K562 (cell line): ENCODE measurements around the gene TP53BP2. TPM values are rescaled to one million over a fixed set of nuclear protein-coding genes. Genes with fewer than 3 reads are reported as not detected.
A peak's percentile ranks its signal among the peaks of the same experiment; 100 is the strongest.

Experiments
- ATAC-seq: fragments of 200-7000 bp; cut with Tn5 transposase; 3 replicates; pipeline ENCODE4 v1.9.1; 2020; ENCODE audit warnings: moderate library complexity
- BruUV-seq: library from RNA; stranded (reverse); fragments of 400-500 nt; replicated peaks from 2 replicates; lab custom pipeline; 2021; lab: Mats Ljungman, UMichigan
- CTCF ChIA-PET: fragments of 300-600 bp; formaldehyde crosslinking; extraction: SDS; loops from one replicate; lab custom pipeline; 2021; ENCODE audit warnings: low intra/inter-chr PET ratio; lab: Yijun Ruan, JAX
- POLR2A ChIA-PET: fragments of 300-600, 350-650 bp; sonication (Branson Sonifier 250); formaldehyde crosslinking; extraction: SDS; loops from one replicate; lab custom pipeline; 2021; ENCODE audit warnings: antibody characterized with exemption, inconsistent platforms; lab: Yijun Ruan, JAX
- DNase-seq, 4 experiments: peaks; one replicate each; pipeline versions ENCODE4 v3.0.0 to v3.0.0-alpha.2; 2011 to 2018; ENCODE audit warnings: low spot score in 3 of 4, mixed read lengths in 3 of 4; ENCODE audit errors: extremely low read depth in 1 of 4
- FAIRE-seq: peaks from 2 replicates; lab custom pipeline; 2011; peaks lifted over from hg19 to GRCh38; lab: Jason Lieb, UNC
- H2AFZ ChIP-seq: 2 replicates; pipeline ENCODE4 v1.6.0; 2011; ENCODE audit warnings: low read depth, low read length, control low read depth, inconsistent platforms
- H3K27ac ChIP-seq: fragments of 200-600 bp; 3 replicates; pipeline ENCODE4 v1.8.0; 2011; ENCODE audit warnings: low read depth, mild to moderate bottlenecking, control low read depth, inconsistent platforms, low read length, moderate library complexity, mixed read lengths; ENCODE audit errors: extremely low read depth
- H3K27me3 ChIP-seq, 2 experiments: fragments of 300-600 bp in 1 of 2; 2 replicates in 1 of 2; 3 replicates in 1 of 2; pipeline versions ENCODE4 v1.6.0 to v1.8.0; 2011; ENCODE audit warnings: inconsistent platforms in 2 of 2, low read length in 2 of 2, mild to moderate bottlenecking in 1 of 2, mixed read lengths in 1 of 2, moderate library complexity in 1 of 2; ENCODE audit not compliant: control insufficient read depth in 2 of 2, insufficient read depth in 2 of 2
- H3K36me3 ChIP-seq: fragments of 300-600 bp; 3 replicates; pipeline ENCODE4 v1.8.0; 2011; ENCODE audit warnings: mild to moderate bottlenecking, low read length, inconsistent platforms; ENCODE audit not compliant: control insufficient read depth, insufficient read depth
- H3K4me1 ChIP-seq, 2 experiments: fragments of 200-600 bp in 1 of 2; replicated peaks in 1 of 2; 2 replicates in 1 of 2; 3 replicates in 1 of 2; pipeline versions ENCODE4 v1.5.1 to v1.8.0; 2011; ENCODE audit warnings: inconsistent platforms in 2 of 2, low read length in 2 of 2, mild to moderate bottlenecking in 1 of 2, mixed read lengths in 1 of 2, moderate library complexity in 1 of 2; ENCODE audit not compliant: control insufficient read depth in 2 of 2, insufficient read depth in 2 of 2
- H3K4me2 ChIP-seq: 2 replicates; pipeline ENCODE4 v1.6.1; 2011; ENCODE audit warnings: low read length, control low read depth, inconsistent platforms, mixed read lengths; ENCODE audit not compliant: insufficient read depth
- H3K4me3 ChIP-seq: fragments of 200-600 bp; sonication (generic), shearing (Covaris generic); 2 replicates; pipeline ENCODE4 v1.5.1; 2016; ENCODE audit warnings: control low read depth, inconsistent platforms
- H3K79me2 ChIP-seq: fragments of 200-600 bp; 3 replicates; pipeline ENCODE4 v1.8.0; 2011; ENCODE audit warnings: low read length, inconsistent platforms; ENCODE audit not compliant: control insufficient read depth, insufficient read depth
- H3K9ac ChIP-seq, 2 experiments: 2 replicates each; pipeline versions ENCODE4 v1.6.0 to v1.6.1; 2011; ENCODE audit warnings: low read depth in 2 of 2, low read length in 2 of 2, control low read depth in 1 of 2, inconsistent platforms in 1 of 2, mild to moderate bottlenecking in 1 of 2, mixed read lengths in 1 of 2; ENCODE audit not compliant: insufficient read depth in 1 of 2
- H3K9me1 ChIP-seq: one replicate; pipeline ENCODE4 v1.6.0; 2011; ENCODE audit warnings: inconsistent platforms, mild to moderate bottlenecking, low read length, moderate library complexity; ENCODE audit not compliant: control insufficient read depth, insufficient read depth
- H3K9me3 ChIP-seq: replicated peaks from 2 replicates; pipeline ENCODE4 v1.5.1; 2011; ENCODE audit warnings: low read depth, low read length, inconsistent platforms; ENCODE audit not compliant: control insufficient read depth, insufficient read depth
- H4K20me1 ChIP-seq: replicated peaks from 2 replicates; pipeline ENCODE4 v1.6.1; 2011; ENCODE audit warnings: low read length, inconsistent platforms, mixed read lengths; ENCODE audit not compliant: control insufficient read depth, insufficient read depth
- CHD1 ChIP-seq: fragments of 200-600 bp; sonication (generic); IDR thresholded peaks from one replicate; pipeline ENCODE4 v1.6.1; 2012; ENCODE audit warnings: mild to moderate bottlenecking, moderate library complexity, low read length, inconsistent platforms
- ELF2 ChIP-seq: fragments of 250-450 bp; sonication (Bioruptor Pico); IDR thresholded peaks from 2 replicates; pipeline ENCODE4 v1.5.0; 2021; ENCODE audit warnings: mild to moderate bottlenecking
- ETS2 ChIP-seq: IDR thresholded peaks from 2 replicates; pipeline ENCODE4 v1.6.1; 2016; ENCODE audit warnings: borderline replicate concordance, missing genetic modification characterization, mild to moderate bottlenecking, moderate library complexity, missing compliant biosample characterization; ENCODE audit not compliant: poor library complexity, severe bottlenecking
- POLR2A ChIP-seq: fragments of 450-650 bp; conservative IDR thresholded peaks from 2 replicates; pipeline ENCODE4 v1.6.1; 2016
- POLR3A ChIP-seq: IDR thresholded peaks from 2 replicates; pipeline ENCODE4 v1.6.1; 2011; ENCODE audit warnings: borderline replicate concordance, mild to moderate bottlenecking, moderate library complexity; ENCODE audit not compliant: insufficient read length, insufficient read depth; ENCODE audit errors: extremely low read depth
- PTRF ChIP-seq: fragments of 450-650 bp; IDR thresholded peaks from 2 replicates; pipeline ENCODE4 v1.6.1; 2016; ENCODE audit warnings: mild to moderate bottlenecking, missing genetic modification characterization, missing compliant biosample characterization
- SETDB1 ChIP-seq: IDR thresholded peaks from one replicate; pipeline ENCODE4 v1.6.1; 2012; ENCODE audit warnings: low read length, control low read depth, inconsistent platforms
- SUPT5H ChIP-seq: fragments of 450-650 bp; IDR thresholded peaks from 2 replicates; pipeline ENCODE4 v1.6.1; 2016
- TCF7L2 ChIP-seq: fragments of 150-350 bp; IDR thresholded peaks from 2 replicates; pipeline ENCODE4 v1.6.1; 2016; ENCODE audit warnings: low read depth, mild to moderate bottlenecking, low read length, moderate library complexity
- TFAP4 ChIP-seq: sonication (generic); formaldehyde crosslinking; IDR thresholded peaks from 2 replicates; pipeline ENCODE4 v1.8.0; 2022; ENCODE audit warnings: missing genetic modification reagents, mild to moderate bottlenecking, moderate library complexity, borderline replicate concordance
- ZBTB2 ChIP-seq: fragments of 450-650 bp; IDR thresholded peaks from 2 replicates; pipeline ENCODE4 v1.6.1; 2016; ENCODE audit warnings: antibody characterized with exemption
- ZNF707 ChIP-seq: fragments of 250-450 bp; sonication (Bioruptor Pico); conservative IDR thresholded peaks from 2 replicates; pipeline ENCODE4 v1.8.0; 2022; ENCODE audit warnings: inconsistent platforms, mild to moderate bottlenecking, moderate library complexity
- ZNF766 ChIP-seq: fragments of 200-800 bp; sonication (Bioruptor generic); conservative IDR thresholded peaks from 2 replicates; pipeline ENCODE4 v1.6.1; 2016; ENCODE audit warnings: missing genetic modification characterization, missing compliant biosample characterization
- WGBS: fragments of 100-300 bp; shearing (Covaris generic); methylation state at CpG from one replicate; pipeline ENCODE4 v1.1.6; 2016; ENCODE audit warnings: low coverage, mixed read lengths; ENCODE audit not compliant: insufficient coverage; ENCODE audit errors: missing lambda C conversion rate; 5-methylcytosine and 5-hydroxymethylcytosine counted together
- in situ Hi-C: fragments of 300-500 bp; cut with MboI; formaldehyde crosslinking; loops from 4 replicates; pipeline ENCODE4 v1.15.0; 2018; ENCODE audit warnings: inconsistent platforms, mixed read lengths
- intact Hi-C: fragments of 100-400 bp; cut with micrococcal nuclease; formaldehyde crosslinking; loops from 2 replicates; pipeline ENCODE4 v1.14.2; 2022
- polyA plus RNA-seq, 8 experiments: library from polyadenylated mRNA; depleted of rRNA in 4 of 8; stranded (reverse) in 5 of 8; unstranded in 3 of 8; fragments of >200 nt; fragmentation: Nextera tagmentation in 2 of 8; fragmentation: Illumina TruSeq in 1 of 8; extraction: Ambion mirVana in 2 of 8; extraction: Trizol in 1 of 8; gene quantifications; 2 replicates each; pipeline versions ENCODE4 v1.2.1 to v1.2.3, GENCODE V29; 2011 to 2014; ENCODE audit warnings: inconsistent platforms in 1 of 8, missing spikeins in 1 of 8
- total RNA-seq, 7 experiments: library from RNA; depleted of rRNA in 6 of 7; stranded (reverse); fragments of >200 nt in 6 of 7; fragmentation: Illumina TruSeq in 2 of 7; extraction: Trizol in 2 of 7; gene quantifications; 2 replicates each; pipeline versions ENCODE4 v1.2.1 to v1.2.3, GENCODE V29; 2011 to 2021; ENCODE audit warnings: low replicate concordance in 1 of 7
- TF ChIP-seq, protein P1 (sequence below): sonication (generic); formaldehyde crosslinking; IDR thresholded peaks from 2 replicates; pipeline ENCODE4 v1.8.1; 2023; ENCODE audit warnings: missing genetic modification reagents, mild to moderate bottlenecking, borderline replicate concordance

TP53BP2 gene
- total and polyA plus RNA-seq, 9 of the 15 experiments (the other 6 are each of a cell fraction or from before 2014, with no cell fraction given): 17.0 to 69.6 (median 40.1) TPM

GRCh38 chr1:223754681-223755431 is 90.9 kb downstream of the TP53BP2 start:
- DNase-seq: no peak
- no TSS peak for BruUV-seq
- in situ Hi-C loops: loop anchor here (10.0 kb wide), 1 partner anchor 200 kb away; no protein-coding TSS in a partner anchor
- Histone ChIP-seq H3K27ac (no peak overlapping the region), H2AFZ (no peak overlapping the region), H3K9ac (0 out of 4 replicates have a peak overlapping the region, but pooled peaks of 1 of the 2 experiments have one; percentile 46), H3K27me3 (no peaks in the 10 kb centered on the region), H3K36me3 (peaks cover 85% of the 10 kb centered on the region), H3K4me1 (no peaks in the 10 kb centered on the region; a peak in 1 of 5 replicates), H4K20me1 (no peaks in the 10 kb centered on the region), H3K9me3 (no peaks in the 10 kb centered on the region), H3K4me3 (no peak overlapping the region), H3K79me2 (no peaks in the 10 kb centered on the region), H3K9me1 (no peaks in the 10 kb centered on the region), H3K4me2 (no peak overlapping the region)
- POLR2A ChIA-PET: interaction anchor here (2.2 kb wide), 1 partner anchor 10 kb away, joined by 12 read pairs; no protein-coding TSS in a partner anchor
- ATAC-seq: no peak
- CTCF ChIA-PET: no interaction called here
- WGBS: 92% methylated on average over 17 of the region's 17 CpGs
- intact Hi-C loops: no loop called here
- FAIRE-seq: no peak
- TF ChIP-seq SUPT5H (0 out of 2 replicates have a peak, but pooled peaks have one; percentile 45), POLR2A (peak; percentile 5; the same call in 1 of the 2 replicates), POLR3A (no peak), CHD1 (no peak), ZNF707 (CRISPR knock-in tag) (no peak), PTRF (tag) (no peak), TCF7L2 (no peak), ZBTB2 (no peak), TFAP4 (CRISPR knock-in tag) (no peak), SETDB1 (no peak), ZNF766 (CRISPR knock-in tag) (no peak), ELF2 (CRISPR knock-in tag) (no peak), ETS2 (tag) (no peak)
- TF ChIP-seq, protein P1, sequence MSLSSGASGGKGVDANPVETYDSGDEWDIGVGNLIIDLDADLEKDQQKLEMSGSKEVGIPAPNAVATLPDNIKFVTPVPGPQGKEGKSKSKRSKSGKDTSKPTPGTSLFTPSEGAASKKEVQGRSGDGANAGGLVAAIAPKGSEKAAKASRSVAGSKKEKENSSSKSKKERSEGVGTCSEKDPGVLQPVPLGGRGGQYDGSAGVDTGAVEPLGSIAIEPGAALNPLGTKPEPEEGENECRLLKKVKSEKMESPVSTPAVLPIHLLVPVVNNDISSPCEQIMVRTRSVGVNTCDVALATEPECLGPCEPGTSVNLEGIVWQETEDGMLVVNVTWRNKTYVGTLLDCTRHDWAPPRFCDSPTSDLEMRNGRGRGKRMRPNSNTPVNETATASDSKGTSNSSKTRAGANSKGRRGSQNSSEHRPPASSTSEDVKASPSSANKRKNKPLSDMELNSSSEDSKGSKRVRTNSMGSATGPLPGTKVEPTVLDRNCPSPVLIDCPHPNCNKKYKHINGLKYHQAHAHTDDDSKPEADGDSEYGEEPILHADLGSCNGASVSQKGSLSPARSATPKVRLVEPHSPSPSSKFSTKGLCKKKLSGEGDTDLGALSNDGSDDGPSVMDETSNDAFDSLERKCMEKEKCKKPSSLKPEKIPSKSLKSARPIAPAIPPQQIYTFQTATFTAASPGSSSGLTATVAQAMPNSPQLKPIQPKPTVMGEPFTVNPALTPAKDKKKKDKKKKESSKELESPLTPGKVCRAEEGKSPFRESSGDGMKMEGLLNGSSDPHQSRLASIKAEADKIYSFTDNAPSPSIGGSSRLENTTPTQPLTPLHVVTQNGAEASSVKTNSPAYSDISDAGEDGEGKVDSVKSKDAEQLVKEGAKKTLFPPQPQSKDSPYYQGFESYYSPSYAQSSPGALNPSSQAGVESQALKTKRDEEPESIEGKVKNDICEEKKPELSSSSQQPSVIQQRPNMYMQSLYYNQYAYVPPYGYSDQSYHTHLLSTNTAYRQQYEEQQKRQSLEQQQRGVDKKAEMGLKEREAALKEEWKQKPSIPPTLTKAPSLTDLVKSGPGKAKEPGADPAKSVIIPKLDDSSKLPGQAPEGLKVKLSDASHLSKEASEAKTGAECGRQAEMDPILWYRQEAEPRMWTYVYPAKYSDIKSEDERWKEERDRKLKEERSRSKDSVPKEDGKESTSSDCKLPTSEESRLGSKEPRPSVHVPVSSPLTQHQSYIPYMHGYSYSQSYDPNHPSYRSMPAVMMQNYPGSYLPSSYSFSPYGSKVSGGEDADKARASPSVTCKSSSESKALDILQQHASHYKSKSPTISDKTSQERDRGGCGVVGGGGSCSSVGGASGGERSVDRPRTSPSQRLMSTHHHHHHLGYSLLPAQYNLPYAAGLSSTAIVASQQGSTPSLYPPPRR: no peak
